Measurements from ENCODE around the gene DSN1. TPM values are rescaled to one million over a fixed set of nuclear protein-coding genes. Genes with fewer than 3 reads are reported as not detected.

Gene DSN1
- total and polyA plus RNA-seq, 9 of the 15 experiments (the other 6 are each of a cell fraction or from before 2014, with no cell fraction given), result 23.3 to 45.3 (median 31.1) TPM

DNA sequence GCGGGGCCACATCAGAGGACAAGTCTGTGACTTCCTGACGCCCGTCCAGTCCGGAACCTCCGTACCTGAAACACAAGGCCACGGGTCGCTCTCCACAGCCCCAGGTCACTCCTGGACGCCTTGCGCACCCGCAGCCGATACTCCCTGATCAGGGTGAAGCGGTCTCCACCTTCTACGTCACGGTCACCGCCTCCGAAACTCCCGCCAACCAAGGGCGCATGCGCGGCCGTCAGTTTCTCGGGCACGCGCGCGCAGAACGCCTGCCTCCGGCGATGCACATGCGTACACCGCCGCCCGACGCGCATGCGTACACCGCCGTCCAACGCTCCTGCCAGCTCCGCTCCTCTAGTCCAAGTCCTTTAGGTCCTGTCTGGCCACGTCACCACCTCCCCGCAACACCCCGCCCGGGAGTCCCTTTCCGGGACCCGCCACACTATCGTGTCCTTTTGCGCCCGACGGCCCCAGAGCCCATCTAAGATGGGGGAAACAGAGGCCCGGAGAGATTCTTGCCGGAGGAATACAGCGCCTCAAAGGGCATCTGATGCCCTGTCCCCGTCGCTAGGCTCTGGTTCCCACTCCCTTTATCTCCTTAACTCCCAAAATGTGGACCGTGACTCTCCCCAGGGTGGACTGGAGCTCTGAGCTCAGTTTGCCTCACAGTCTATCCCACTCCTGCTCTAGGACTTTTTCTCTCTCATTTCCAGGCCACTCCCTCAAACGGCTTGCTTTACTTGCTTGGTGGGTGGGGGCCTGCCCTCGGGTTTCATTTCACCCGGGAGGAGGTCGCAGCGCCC, at the start of gene DSN1 (continued):
- TF ChIP-seq SMAD4 (CRISPR knock-in tag; conservative IDR thresholded peaks at IDR 0.05), result peak; percentile 62; the same call in 1 of the 2 replicates
- no peak for TF ChIP-seq KLF16 (IDR thresholded peaks at IDR 0.05)
- no peak for TF ChIP-seq TCFL5 (CRISPR knock-in tag; conservative IDR thresholded peaks at IDR 0.05)
- 0 out of 2 replicates have a peak, but pooled peaks have one; percentile 33 for TF ChIP-seq SMC3 (conservative IDR thresholded peaks at IDR 0.05; ENCODE audit: insufficient read depth, low read depth, low read length)
- no peak for TF ChIP-seq NFATC3 (IDR thresholded peaks at IDR 0.05)
- peak; percentile 20; the same call in 1 of the 2 replicates for TF ChIP-seq TARDBP (IDR thresholded peaks at IDR 0.05)
- TF ChIP-seq, protein P1, sequence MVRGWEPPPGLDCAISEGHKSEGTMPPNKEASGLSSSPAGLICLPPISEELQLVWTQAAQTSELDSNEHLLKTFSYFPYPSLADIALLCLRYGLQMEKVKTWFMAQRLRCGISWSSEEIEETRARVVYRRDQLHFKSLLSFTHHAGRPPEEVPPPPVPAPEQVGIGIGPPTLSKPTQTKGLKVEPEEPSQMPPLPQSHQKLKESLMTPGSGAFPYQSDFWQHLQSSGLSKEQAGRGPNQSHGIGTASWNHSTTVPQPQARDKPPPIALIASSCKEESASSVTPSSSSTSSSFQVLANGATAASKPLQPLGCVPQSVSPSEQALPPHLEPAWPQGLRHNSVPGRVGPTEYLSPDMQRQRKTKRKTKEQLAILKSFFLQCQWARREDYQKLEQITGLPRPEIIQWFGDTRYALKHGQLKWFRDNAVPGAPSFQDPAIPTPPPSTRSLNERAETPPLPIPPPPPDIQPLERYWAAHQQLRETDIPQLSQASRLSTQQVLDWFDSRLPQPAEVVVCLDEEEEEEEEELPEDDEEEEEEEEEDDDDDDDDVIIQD (CRISPR knock-in tag; IDR thresholded peaks at IDR 0.05), result no peak
- no peak for TF ChIP-seq ARID3A (IDR thresholded peaks at IDR 0.05; ENCODE audit: borderline replicate concordance, low read depth, low read length)
- TF ChIP-seq KAT8 (IDR thresholded peaks at IDR 0.05; ENCODE audit: low read depth), result no peak
- no peak for TF ChIP-seq SP2 (IDR thresholded peaks at IDR 0.05; ENCODE audit: extremely low read depth, low read depth, low read length, poor library complexity, severe bottlenecking)
- no peak for TF ChIP-seq ZNF280B (CRISPR knock-in tag; IDR thresholded peaks at IDR 0.05)
- TF ChIP-seq HMGN3 (IDR thresholded peaks at IDR 0.05; ENCODE audit: borderline replicate concordance, extremely low read depth, insufficient read length, low read depth, low read length), result peak; percentile 80
- TF ChIP-seq MAFF (IDR thresholded peaks at IDR 0.05; ENCODE audit: low read length), result no peak
- TF ChIP-seq ZNF354B (CRISPR knock-in tag; IDR thresholded peaks at IDR 0.05), result no peak
- no peak; the same call in 1 of the 2 replicates for TF ChIP-seq ZBTB7A (IDR thresholded peaks at IDR 0.05; ENCODE audit: borderline replicate concordance, control insufficient read depth, low read depth, low read length)
- no peak for TF ChIP-seq CREBBP (IDR thresholded peaks at IDR 0.05; ENCODE audit: low read depth, low read length)

Measured in K562 (cell line).